CD4-positive, alpha-beta T cell treated with Interleukin-2 at 100 ng/mL for 4 hours (primary cell): ENCODE data around the gene KNDC1.
"Not testable (repeated sequence)": the region's sequence is repeated elsewhere in the genome, so short reads cannot be mapped to it uniquely, and the experiment has no call there.

Source experiments
- DNase-seq: peaks from one replicate; pipeline ENCODE4 v3.0.0-alpha.2; 2020; ENCODE audit warnings: low spot score

The KNDC1 gene

DNA sequence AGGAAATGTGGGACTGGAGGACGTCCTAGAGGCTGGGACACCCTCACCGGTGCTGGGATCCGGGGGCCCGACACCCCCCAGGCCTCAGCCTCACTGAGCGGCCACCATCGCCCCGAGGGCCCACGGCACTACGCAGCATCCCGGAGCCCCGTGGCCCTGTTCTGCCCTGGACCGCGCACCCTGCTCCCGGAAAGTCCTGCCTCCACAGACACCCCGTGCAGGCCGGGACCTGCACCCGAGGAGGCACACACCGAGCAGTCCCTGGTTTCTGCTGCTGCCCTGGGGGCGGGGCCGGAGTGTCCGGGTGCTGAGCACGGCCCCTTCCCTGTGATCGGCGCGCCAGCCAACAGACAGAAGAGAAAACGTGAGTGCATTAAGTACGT is 18.1 kb upstream of the KNDC1 start:
- DNase-seq = no peak

DNA sequence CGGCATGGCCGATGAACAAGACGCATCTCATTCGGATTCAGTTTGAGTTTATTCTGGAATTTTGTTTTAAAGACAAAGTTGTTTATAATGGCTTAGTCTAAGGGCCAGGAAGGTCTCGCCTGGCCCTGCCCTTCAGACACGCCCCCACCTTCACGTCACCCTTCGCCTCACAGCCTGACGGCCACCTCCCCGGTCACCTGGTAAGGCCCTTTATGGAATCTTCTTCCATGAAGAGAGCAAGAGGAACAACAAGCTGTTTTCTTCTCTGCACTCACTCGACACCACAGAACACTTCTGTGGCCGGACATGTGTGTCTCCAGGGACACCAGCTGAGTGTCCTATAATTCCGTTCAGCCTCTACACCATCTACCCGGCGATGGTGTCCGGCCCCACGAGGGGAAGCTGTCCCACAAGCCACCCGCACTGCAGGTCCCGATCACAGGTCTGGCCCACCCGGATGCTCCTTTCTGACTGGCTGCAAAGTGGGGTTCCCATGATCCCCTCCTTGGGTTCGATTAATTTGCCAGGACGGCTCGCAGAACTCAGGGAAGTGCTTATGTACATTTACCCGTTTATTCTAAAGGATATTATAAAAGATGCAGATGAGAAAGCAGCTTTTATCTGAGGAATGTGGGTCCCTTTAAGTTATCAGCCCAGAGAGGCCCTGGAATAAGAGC is 17.4 kb upstream of the KNDC1 start:
- DNase-seq = no peak

DNA sequence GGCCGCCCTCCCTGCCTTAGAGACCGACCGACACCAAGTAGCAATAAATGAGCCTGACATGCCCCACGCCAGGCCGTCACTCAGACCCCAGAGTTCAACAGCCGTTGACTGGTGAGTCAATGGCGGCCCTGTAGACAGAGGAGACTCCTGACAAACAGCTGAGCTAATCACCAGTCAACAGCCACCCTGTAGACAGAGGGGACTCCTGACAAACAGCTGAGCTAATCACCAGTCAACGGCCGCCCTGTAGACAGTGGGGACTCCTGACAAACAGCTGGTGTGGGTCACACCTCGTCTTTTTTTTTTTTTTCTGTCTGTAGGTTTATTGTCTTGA is 16.9 kb upstream of the KNDC1 start:
- DNase-seq = no peak

DNA sequence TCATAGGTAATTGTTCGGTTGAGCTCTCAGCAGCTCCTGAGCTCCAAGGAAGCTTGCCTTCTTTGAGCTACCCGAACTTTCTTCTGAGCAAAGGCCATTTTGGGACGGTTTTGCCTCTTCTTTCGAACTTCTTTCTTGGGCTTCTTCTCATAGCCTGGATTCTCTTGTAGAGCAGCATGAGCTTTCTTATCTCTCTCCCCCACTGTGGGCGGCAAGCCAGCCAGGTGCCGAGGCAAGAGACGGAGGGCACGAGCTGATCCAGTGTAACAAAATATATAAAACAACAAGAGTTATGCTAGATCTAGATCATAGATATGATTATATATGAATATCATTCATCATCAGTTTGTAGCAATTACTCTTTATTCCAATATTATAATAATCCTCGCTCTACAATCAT is 16.5 kb upstream of the KNDC1 start:
- DNase-seq = no peak

DNA sequence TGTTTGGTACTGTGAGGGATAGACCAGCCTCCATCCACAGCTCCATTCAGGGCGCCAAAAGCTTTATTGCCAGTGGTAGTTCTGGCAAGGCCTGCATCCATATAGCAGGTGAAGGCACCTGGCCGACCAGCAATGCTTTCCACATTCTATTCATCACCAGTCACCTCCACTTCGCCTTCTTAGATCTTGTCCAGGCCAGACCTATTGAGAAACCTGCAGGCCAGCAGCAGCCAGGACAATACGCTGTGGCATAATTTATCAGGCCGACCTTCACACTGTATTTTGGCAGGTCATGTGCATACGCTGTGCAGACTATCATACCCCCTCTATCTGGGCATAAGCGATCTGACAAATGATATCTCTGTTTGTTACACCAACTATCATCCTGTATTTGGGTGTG is 15.2 kb upstream of the KNDC1 start:
- DNase-seq = no peak

- DNase-seq = no peak
Measured at GRCh38 chr10:133150226-133150625, 9.8 kb upstream of the KNDC1 start.

- no peak for DNase-seq
Measured at GRCh38 chr10:133150656-133151055, 9.4 kb upstream of the KNDC1 start.

- not testable (repeated sequence) for DNase-seq
Measured at GRCh38 chr10:133151071-133151470, 8.9 kb upstream of the KNDC1 start.

DNA sequence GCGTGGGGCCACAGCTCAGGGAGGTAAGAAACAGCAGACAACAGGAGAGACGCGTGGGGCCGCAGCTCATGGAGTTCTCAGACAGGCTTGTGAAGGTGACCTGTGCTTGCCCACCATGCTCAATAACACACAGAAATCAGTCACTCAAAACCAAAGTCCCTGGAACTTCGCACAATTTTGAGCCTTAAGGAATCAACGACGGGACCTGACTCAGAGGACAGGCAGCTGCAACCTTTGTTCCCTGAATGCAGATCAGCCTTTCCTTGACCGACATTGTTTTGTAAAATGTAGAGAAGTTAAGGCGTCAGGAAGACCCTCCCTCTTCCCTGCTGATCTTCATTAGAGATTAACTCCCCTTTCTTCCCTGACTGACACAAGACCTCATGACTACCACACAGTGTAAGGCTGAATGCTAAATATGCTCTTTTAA is 8.5 kb upstream of the KNDC1 start:
- DNase-seq = no peak

GRCh38 chr10:133154411-133154810 is 5.6 kb upstream of the KNDC1 start:
- no peak for DNase-seq

DNA sequence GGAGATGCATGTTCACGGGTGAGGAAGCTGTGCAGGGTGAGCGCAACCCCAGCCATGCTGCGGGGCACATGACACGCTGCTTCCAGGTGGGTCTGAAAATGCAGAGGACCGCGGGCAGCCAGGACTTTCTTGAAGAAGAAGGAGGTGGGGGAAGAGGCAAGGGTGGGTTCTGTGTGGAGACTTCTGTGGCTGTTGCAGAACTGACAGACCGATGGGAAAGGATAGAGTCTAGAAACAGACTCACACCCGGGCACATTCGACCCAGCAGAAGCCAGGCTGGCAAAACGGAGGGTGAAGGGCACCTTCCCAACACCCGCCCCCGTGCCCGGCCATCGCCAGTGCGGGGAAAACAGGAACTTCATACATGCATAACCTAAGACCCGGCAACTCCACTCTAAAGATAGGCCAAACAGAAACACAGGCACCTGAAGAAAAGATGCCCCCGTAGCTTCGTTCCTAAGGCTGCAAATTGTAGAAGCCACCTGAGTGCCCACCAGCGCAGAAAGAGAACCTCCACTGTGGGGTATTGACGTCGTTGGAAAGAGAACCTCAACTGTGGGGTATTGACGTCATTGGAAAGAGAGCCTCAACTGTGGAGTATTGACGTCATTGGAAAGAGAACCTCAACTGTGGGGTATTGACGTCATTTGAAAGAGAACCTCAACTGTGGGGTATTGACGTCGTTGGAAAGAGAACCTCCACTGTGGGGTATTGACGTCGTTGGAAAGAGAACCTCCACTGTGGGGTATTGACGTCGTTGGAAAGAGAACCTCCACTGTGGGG is 4.8 kb upstream of the KNDC1 start:
- no peak for DNase-seq

- no peak for DNase-seq
Measured at GRCh38 chr10:133156674-133157579, 3.1 kb upstream of the KNDC1 start.

GRCh38 chr10:133157662-133158436 is 2.2 kb upstream of the KNDC1 start:
- DNase-seq = no peak

GRCh38 chr10:133158437-133158755 is 1.6 kb upstream of the KNDC1 start:
- no peak for DNase-seq

DNA sequence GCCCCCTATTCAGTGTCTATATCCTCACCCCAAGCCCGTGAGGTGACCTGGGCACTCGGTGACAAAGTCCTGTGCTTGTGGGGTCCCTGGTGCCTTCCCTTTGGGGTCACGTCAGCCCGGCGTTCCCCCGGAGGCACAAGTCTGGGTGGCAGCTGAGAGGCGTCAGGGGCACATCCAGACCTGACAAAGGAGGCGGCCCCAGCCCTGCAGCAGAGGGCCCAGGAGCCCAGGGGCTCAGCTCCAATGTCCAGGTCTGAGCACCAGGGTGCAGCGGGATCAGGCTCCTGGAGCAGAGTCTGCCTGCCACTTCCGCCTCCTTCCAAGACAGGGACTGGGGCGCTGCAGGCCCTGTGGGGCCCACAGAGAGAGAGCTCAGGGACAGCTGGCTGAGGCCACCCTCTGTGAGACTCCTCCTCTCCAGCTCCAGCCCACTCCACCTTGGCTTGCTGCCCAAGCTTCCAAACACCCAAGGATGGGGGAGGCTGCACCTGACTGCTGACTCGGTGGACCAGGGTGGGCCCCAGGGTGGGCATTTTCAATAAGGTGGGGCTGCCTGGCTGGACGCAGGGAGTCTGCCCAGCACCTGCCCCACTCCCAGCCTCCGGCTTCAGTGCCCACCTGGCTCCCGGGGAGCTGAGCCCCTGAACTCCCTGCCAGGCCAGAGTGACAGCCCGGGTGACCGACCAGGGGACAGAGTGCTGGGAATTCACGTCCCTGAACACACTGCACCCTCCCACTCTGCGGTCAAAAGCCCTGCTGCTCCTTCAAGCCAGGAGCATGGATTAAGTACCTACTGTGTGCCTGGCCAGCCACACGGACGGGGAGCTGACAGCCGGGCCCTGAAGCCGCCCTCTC is 1.0 kb upstream of the KNDC1 start:
- DNase-seq = no peak

GRCh38 chr10:133159611-133159949 is 439 bp upstream of the KNDC1 start:
- DNase-seq = no peak

GRCh38 chr10:133160826-133161471 is 930 bp downstream of the KNDC1 start:
- no peak for DNase-seq

- DNase-seq = no peak
Measured at GRCh38 chr10:133161486-133162109, 1.6 kb downstream of the KNDC1 start.

GRCh38 chr10:133162178-133162909 is 2.3 kb downstream of the KNDC1 start:
- no peak for DNase-seq
